ENCODE data around the gene ATP6V0A1. TPM values are rescaled to one million over a fixed set of nuclear protein-coding genes. Genes with fewer than 3 reads are reported as not detected.
A peak's percentile ranks its signal among the peaks of the same experiment; 100 is the strongest.

Gene ATP6V0A1
- total and polyA plus RNA-seq, 2 donors (not counting 3 experiments of a cell fraction or from before 2014, with no cell fraction given), result 37.3 to 49.2 TPM

DNA sequence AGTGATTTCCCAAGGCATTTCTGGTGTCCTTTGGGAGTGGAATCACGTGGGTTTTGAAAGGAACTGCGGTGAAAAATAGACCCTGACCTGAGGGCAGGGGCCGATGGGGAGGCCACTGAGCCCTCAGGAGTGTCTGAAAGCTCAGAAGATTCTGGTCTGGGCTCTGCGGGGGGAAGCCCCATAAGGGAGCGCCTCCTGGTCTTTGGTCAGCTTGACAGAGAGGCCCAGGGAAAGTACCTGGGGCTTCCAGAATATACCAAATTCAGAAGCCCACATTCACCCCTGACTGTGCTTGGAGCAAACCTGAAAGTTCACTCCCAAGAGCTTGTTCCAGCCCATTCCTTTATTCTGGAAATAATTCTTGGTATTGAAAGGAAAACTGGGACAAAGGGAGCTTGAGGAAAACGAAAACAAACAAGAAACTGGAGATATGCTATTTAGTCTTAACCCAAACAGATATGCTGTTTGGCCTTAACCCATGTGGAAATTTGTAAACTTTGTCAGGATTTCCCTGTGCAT is 54.1 kb downstream of the ATP6V0A1 start:
- no peak overlapping the region for H2AFZ ChIP-seq (ENCODE audit: low read depth, low read length)
- H3K27ac ChIP-seq (ENCODE audit: insufficient read depth, low read depth, low read length), result no peak overlapping the region
- H3K4me3 ChIP-seq (replicated peaks in 1 of 3; ENCODE audit: insufficient read depth in 1 of 3, low read depth in 1 of 3, low read length in 3 of 3), result no peak overlapping the region
- no peaks in the 10 kb centered on the region for H3K9me1 ChIP-seq (replicated peaks; ENCODE audit: control insufficient read depth, extremely low read depth, insufficient read depth, low read length)
- CTCF ChIA-PET, result interaction anchor here (0.8 to 4.8 kb wide), 6 partner anchors 15 to 291 kb away, joined by 3 to 27 read pairs (median 3); no protein-coding TSS in a partner anchor
- POLR2A ChIA-PET, result no interaction called here
- FAIRE-seq, result no peak
- H3K27me3 ChIP-seq (ENCODE audit: control insufficient read depth in 2 of 2, insufficient read depth in 2 of 2, low read length in 2 of 2), result no peaks in the 10 kb centered on the region
- no peak overlapping the region for H3K4me2 ChIP-seq (ENCODE audit: insufficient read depth, low read length)
- H3K36me3 ChIP-seq (ENCODE audit: control insufficient read depth in 2 of 2, extremely low read depth in 1 of 2, insufficient read depth in 2 of 2, low read length in 2 of 2), result peaks cover 0 to 3% of the 10 kb centered on the region in 2 experiments
- H3K9me3 ChIP-seq (replicated peaks; ENCODE audit: control insufficient read depth, insufficient read depth, low read length), result no peaks in the 10 kb centered on the region
- dilution Hi-C loops (cut with MboI; ENCODE audit: extremely low pct_ligation_motif_present, low sequenced_read_pairs), result loop anchor here (25.0 kb wide), 1 partner anchor 175 kb away; no protein-coding TSS in a partner anchor
- peaks cover 17% of the 10 kb centered on the region for H3K4me1 ChIP-seq (ENCODE audit: control insufficient read depth, extremely low read depth, insufficient read depth, low read length)
- no peak overlapping the region for H3K9ac ChIP-seq (replicated peaks; ENCODE audit: extremely low read depth, insufficient read depth, low read length)
- intact Hi-C loops (cut with micrococcal nuclease), result no loop called here
- no peaks in the 10 kb centered on the region for H4K20me1 ChIP-seq (replicated peaks; ENCODE audit: control insufficient read depth, extremely low read depth, insufficient read depth, low read length)
- no TSS peak for BruUV-seq (replicated peaks)
- no peak for TF ChIP-seq EZH2 (IDR thresholded peaks at IDR 0.05; ENCODE audit: borderline replicate concordance, low read depth, low read length, severe bottlenecking)
- TF ChIP-seq, protein P1, sequence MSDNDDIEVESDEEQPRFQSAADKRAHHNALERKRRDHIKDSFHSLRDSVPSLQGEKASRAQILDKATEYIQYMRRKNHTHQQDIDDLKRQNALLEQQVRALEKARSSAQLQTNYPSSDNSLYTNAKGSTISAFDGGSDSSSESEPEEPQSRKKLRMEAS (IDR thresholded peaks at IDR 0.05; ENCODE audit: insufficient read depth, insufficient read length), result no peak
- no peak for TF ChIP-seq POLR2AphosphoS5 (IDR thresholded peaks at IDR 0.05; ENCODE audit: insufficient read depth, low read depth, low read length)
- TF ChIP-seq FOS (IDR thresholded peaks at IDR 0.05; ENCODE audit: borderline replicate concordance, insufficient read depth, low read length), result no peak
- no peak for TF ChIP-seq GATA2 (IDR thresholded peaks at IDR 0.05; ENCODE audit: insufficient read depth, insufficient read length, low read depth, low read length)
- TF ChIP-seq JUN (IDR thresholded peaks at IDR 0.05; ENCODE audit: borderline replicate concordance, insufficient read depth, insufficient read length, low read depth), result no peak
- no peak for TF ChIP-seq CTCF (IDR thresholded peaks at IDR 0.05; ENCODE audit: extremely low read depth in 1 of 2, insufficient read depth in 1 of 2, low read depth in 1 of 2, low read length in 2 of 2)
- TF ChIP-seq MYC (IDR thresholded peaks at IDR 0.05; ENCODE audit: low read depth, low read length), result no peak
- TF ChIP-seq POLR2A (IDR thresholded peaks at IDR 0.05; ENCODE audit: low read depth, low read length), result no peak
- no peaks in the 10 kb centered on the region for H3K79me2 ChIP-seq (ENCODE audit: control insufficient read depth, insufficient read depth, low read length)
- peak; percentile 48 for DNase-seq (ENCODE audit: low read depth, low spot score)

Measured in endothelial cell of umbilical vein (primary cell).